Endothelial cell of umbilical vein (primary cell): ENCODE results near the gene VTI1A. TPM values are rescaled to one million over a fixed set of nuclear protein-coding genes. Genes with fewer than 3 reads are reported as not detected.
A peak's percentile ranks its signal among the peaks of the same experiment; 100 is the strongest.

Source experiments
- BruUV-seq: library from RNA; stranded (reverse); fragments of 400-500 nt; replicated peaks from 2 replicates; lab custom pipeline; 2021; lab: Mats Ljungman, UMichigan
- CTCF ChIA-PET: fragments of 300-600, 350-600 bp; sonication (Branson Sonifier 250); formaldehyde crosslinking; loops from one replicate; lab custom pipeline; 2021; ENCODE audit warnings: antibody characterized with exemption, inconsistent platforms; lab: Charles Lee
- POLR2A ChIA-PET: fragments of 300-600, 350-600 bp; sonication (Branson Sonifier 250); formaldehyde crosslinking; loops from one replicate; lab custom pipeline; 2021; ENCODE audit warnings: antibody characterized with exemption, inconsistent platforms; lab: Charles Lee
- DNase-seq: peaks from one replicate; pipeline ENCODE4 v3.0.0-alpha.2; 2011; ENCODE audit warnings: low read depth, low spot score
- FAIRE-seq: peaks from 2 replicates; lab custom pipeline; 2011; peaks lifted over from hg19 to GRCh38; lab: Jason Lieb, UNC
- H2AFZ ChIP-seq: 2 replicates; pipeline ENCODE4 v1.6.0; 2012; ENCODE audit warnings: low read depth, low read length, control low read depth, inconsistent platforms
- H3K27ac ChIP-seq: 2 replicates; pipeline ENCODE4 v1.5.1; 2011; ENCODE audit warnings: low read depth, mild to moderate bottlenecking, control low read depth, low read length, moderate library complexity; ENCODE audit not compliant: insufficient read depth
- H3K27me3 ChIP-seq, 2 experiments: 2 replicates each; pipeline versions ENCODE4 v1.6.0 to v1.6.1; 2011; ENCODE audit warnings: low read length in 2 of 2, mixed read lengths in 1 of 2; ENCODE audit not compliant: control insufficient read depth in 2 of 2, insufficient read depth in 2 of 2
- H3K36me3 ChIP-seq, 2 experiments: 2 replicates in 1 of 2; 3 replicates in 1 of 2; pipeline ENCODE4 v1.5.1; 2011; ENCODE audit warnings: low read length in 2 of 2, mild to moderate bottlenecking in 1 of 2, moderate library complexity in 1 of 2; ENCODE audit not compliant: control insufficient read depth in 2 of 2, insufficient read depth in 2 of 2; ENCODE audit errors: extremely low read depth in 1 of 2
- H3K4me1 ChIP-seq: 3 replicates; pipeline ENCODE4 v1.5.1; 2011; ENCODE audit warnings: mild to moderate bottlenecking, low read length; ENCODE audit not compliant: control insufficient read depth, insufficient read depth; ENCODE audit errors: extremely low read depth
- H3K4me2 ChIP-seq: 2 replicates; pipeline ENCODE4 v1.6.1; 2011; ENCODE audit warnings: low read length, control low read depth, mixed read lengths; ENCODE audit not compliant: insufficient read depth
- H3K4me3 ChIP-seq, 3 experiments: fragments of 200-600 bp in 1 of 3; sonication (generic), shearing (Covaris generic) in 1 of 3; replicated peaks in 1 of 3; 2 replicates each; pipeline ENCODE4 v1.5.1; 2011 to 2016; ENCODE audit warnings: control low read depth in 3 of 3, low read length in 3 of 3, mild to moderate bottlenecking in 2 of 3, inconsistent platforms in 1 of 3, low read depth in 1 of 3, moderate library complexity in 1 of 3; ENCODE audit not compliant: insufficient read depth in 1 of 3
- H3K79me2 ChIP-seq: 2 replicates; pipeline ENCODE4 v1.6.0; 2012; ENCODE audit warnings: low read length, inconsistent platforms; ENCODE audit not compliant: control insufficient read depth, insufficient read depth
- H3K9ac ChIP-seq: replicated peaks from 2 replicates; pipeline ENCODE3; 2011; ENCODE audit warnings: low read length, control low read depth; ENCODE audit not compliant: insufficient read depth; ENCODE audit errors: extremely low read depth
- H3K9me1 ChIP-seq: replicated peaks from 3 replicates; pipeline ENCODE4 v1.6.0; 2011; ENCODE audit warnings: mild to moderate bottlenecking, low read length; ENCODE audit not compliant: control insufficient read depth, insufficient read depth; ENCODE audit errors: extremely low read depth
- H3K9me3 ChIP-seq: replicated peaks from 2 replicates; pipeline ENCODE4 v1.5.1; 2012; ENCODE audit warnings: low read length, inconsistent platforms; ENCODE audit not compliant: control insufficient read depth, insufficient read depth
- H4K20me1 ChIP-seq: replicated peaks from 2 replicates; pipeline ENCODE3; 2011; ENCODE audit warnings: mild to moderate bottlenecking, low read length; ENCODE audit not compliant: control insufficient read depth, insufficient read depth; ENCODE audit errors: extremely low read depth
- CTCF ChIP-seq, 2 donors: IDR thresholded peaks; 1 replicate in 1 of 2; 2 replicates in 1 of 2; pipeline ENCODE4 v1.5.1; 2011; ENCODE audit warnings: low read length in 2 of 2, mild to moderate bottlenecking in 2 of 2, moderate library complexity in 2 of 2, control low read depth in 1 of 2, inconsistent platforms in 1 of 2, low read depth in 1 of 2; ENCODE audit not compliant: insufficient read depth in 1 of 2; ENCODE audit errors: extremely low read depth in 1 of 2
- EZH2 ChIP-seq: IDR thresholded peaks from 2 replicates; pipeline ENCODE4 v1.6.1; 2012; ENCODE audit warnings: borderline replicate concordance, low read depth, mild to moderate bottlenecking, moderate library complexity, low read length, inconsistent platforms; ENCODE audit not compliant: severe bottlenecking
- FOS ChIP-seq: IDR thresholded peaks from 2 replicates; pipeline ENCODE4 v1.6.1; 2011; ENCODE audit warnings: mild to moderate bottlenecking, low read length, moderate library complexity, borderline replicate concordance; ENCODE audit not compliant: insufficient read depth
- GATA2 ChIP-seq: IDR thresholded peaks from 2 replicates; pipeline ENCODE4 v1.7.0; 2011; ENCODE audit warnings: low read depth, mild to moderate bottlenecking, moderate library complexity, mixed read lengths, low read length; ENCODE audit not compliant: insufficient read length, insufficient read depth
- JUN ChIP-seq: IDR thresholded peaks from 2 replicates; pipeline ENCODE4 v1.6.1; 2011; ENCODE audit warnings: borderline replicate concordance, low read depth; ENCODE audit not compliant: insufficient read length, insufficient read depth
- MAX ChIP-seq: IDR thresholded peaks from 2 replicates; pipeline ENCODE4 v1.6.1; 2011; ENCODE audit not compliant: insufficient read depth, insufficient read length
- MYC ChIP-seq: IDR thresholded peaks from one replicate; pipeline ENCODE4 v1.6.1; 2011; ENCODE audit warnings: mild to moderate bottlenecking, low read depth, low read length
- POLR2A ChIP-seq: IDR thresholded peaks from 2 replicates; pipeline ENCODE4 v1.6.1; 2012; ENCODE audit warnings: low read depth, mild to moderate bottlenecking, control low read depth, low read length
- POLR2AphosphoS5 ChIP-seq: IDR thresholded peaks from 2 replicates; pipeline ENCODE4 v1.6.1; 2012; ENCODE audit warnings: low read depth, mild to moderate bottlenecking, control low read depth, low read length, moderate library complexity; ENCODE audit not compliant: insufficient read depth
- dilution Hi-C: fragments of 300-500 bp; cut with MboI; formaldehyde crosslinking; loops from one replicate; pipeline ENCODE4 v1.15.0; 2019; ENCODE audit warnings: low sequenced_read_pairs; ENCODE audit not compliant: extremely low pct_ligation_motif_present
- intact Hi-C: fragments of 100-400 bp; cut with micrococcal nuclease; formaldehyde crosslinking; loops from one replicate; pipeline ENCODE4 v1.10.0; 2022
- polyA plus RNA-seq, 4 experiments: library from polyadenylated mRNA; depleted of rRNA in 3 of 4; stranded (reverse) in 3 of 4; unstranded in 1 of 4; fragments of >200 nt; gene quantifications; 2 replicates each; pipeline versions ENCODE4 v1.2.1 to v1.2.3, GENCODE V29; 2011 to 2012; ENCODE audit warnings: missing spikeins in 1 of 4
- total RNA-seq: library from RNA; stranded (reverse); gene quantifications from 2 replicates; pipeline ENCODE4 v1.2.3, GENCODE V29; 2021

VTI1A gene
- total and polyA plus RNA-seq, 2 donors (not counting 3 experiments of a cell fraction or from before 2014, with no cell fraction given) = 10.8 to 35.6 TPM

- no peak overlapping the region for H3K9ac ChIP-seq
- H3K4me2 ChIP-seq = peak overlapping the region; percentile 19
- intact Hi-C loops (loop anchor here (10.0 kb wide), 1 partner anchor 569 kb away; no protein-coding TSS in a partner anchor), dilution Hi-C loops (no loop called here)
- no peak overlapping the region for H3K4me3 ChIP-seq
- BruUV-seq = no TSS peak
- no peak for TF ChIP-seq POLR2AphosphoS5
- no peak for TF ChIP-seq MYC
- no peak for TF ChIP-seq GATA2
- peak; percentile 30 for TF ChIP-seq FOS
- H3K36me3 ChIP-seq = no peaks in the 10 kb centered on the region
- DNase-seq (peak; percentile 56), FAIRE-seq (peak; percentile 92)
- H3K9me3 ChIP-seq = no peaks in the 10 kb centered on the region
- peaks cover 13% of the 10 kb centered on the region for H3K4me1 ChIP-seq
- H3K9me1 ChIP-seq = no peaks in the 10 kb centered on the region
- H3K27me3 ChIP-seq = no peaks in the 10 kb centered on the region
- no peaks in the 10 kb centered on the region for H3K79me2 ChIP-seq
- H4K20me1 ChIP-seq = no peaks in the 10 kb centered on the region
- CTCF ChIA-PET = interaction anchor here (0.6 to 1.4 kb wide), 2 partner anchors 127 to 570 kb away, joined by 4 read pairs; no protein-coding TSS in a partner anchor
- no peak overlapping the region for H3K27ac ChIP-seq
- no peak overlapping the region for H2AFZ ChIP-seq
- POLR2A ChIA-PET = no interaction called here
Measured at GRCh38 chr10:112815269-112816032, 368.4 kb downstream of the VTI1A start.

- no TSS peak for BruUV-seq
- no peak for TF ChIP-seq MYC
- TF ChIP-seq MAX = no peak
- TF ChIP-seq FOS = no peak
- TF ChIP-seq POLR2AphosphoS5 = no peak
- TF ChIP-seq POLR2A = no peak
- TF ChIP-seq JUN = no peak
- TF ChIP-seq CTCF (IDR thresholded peaks at IDR 0.05; ENCODE audit: extremely low read depth in 1 of 2, insufficient read depth in 1 of 2, low read depth in 1 of 2, low read length in 2 of 2) = no peak
- TF ChIP-seq GATA2 = no peak
- no peak for TF ChIP-seq EZH2
- Histone ChIP-seq H3K4me1 (peaks cover 13% of the 10 kb centered on the region), H3K9me3 (no peaks in the 10 kb centered on the region), H3K9ac (no peak overlapping the region), H3K27me3 (no peaks in the 10 kb centered on the region), H3K79me2 (no peaks in the 10 kb centered on the region), H3K4me3 (no peak overlapping the region), H3K9me1 (no peaks in the 10 kb centered on the region), H3K36me3 (no peaks in the 10 kb centered on the region), H3K27ac (no peak overlapping the region), H2AFZ (no peak overlapping the region), H4K20me1 (no peaks in the 10 kb centered on the region), H3K4me2 (no peak overlapping the region)
- intact Hi-C loops = loop anchor here (10.0 kb wide), 1 partner anchor 569 kb away; no protein-coding TSS in a partner anchor
- ChIA-PET POLR2A (no interaction called here), CTCF (interaction anchor here (1.4 kb wide), 1 partner anchor 569 kb away, joined by 4 read pairs; no protein-coding TSS in a partner anchor)
- DNase-seq (no peak), FAIRE-seq (no peak)
- dilution Hi-C loops = no loop called here
Measured at GRCh38 chr10:112816033-112816430, 369.0 kb downstream of the VTI1A start.
